Astrocyte (in vitro differentiated cells and primary cell): ENCODE measurements around the gene PPFIBP1.

ENCODE experiments used
- EZH2 ChIP-seq: IDR thresholded peaks from 2 replicates; pipeline ENCODE4 v1.6.1; 2012; ENCODE audit warnings: mild to moderate bottlenecking, low read length, inconsistent platforms; ENCODE audit not compliant: insufficient read depth
- TF ChIP-seq, protein P1 (sequence below): IDR thresholded peaks from 2 replicates; pipeline ENCODE4 v1.5.1; 2011; ENCODE audit warnings: low read depth, mild to moderate bottlenecking, inconsistent platforms, low read length, moderate library complexity; ENCODE audit not compliant: insufficient read depth

DNA sequence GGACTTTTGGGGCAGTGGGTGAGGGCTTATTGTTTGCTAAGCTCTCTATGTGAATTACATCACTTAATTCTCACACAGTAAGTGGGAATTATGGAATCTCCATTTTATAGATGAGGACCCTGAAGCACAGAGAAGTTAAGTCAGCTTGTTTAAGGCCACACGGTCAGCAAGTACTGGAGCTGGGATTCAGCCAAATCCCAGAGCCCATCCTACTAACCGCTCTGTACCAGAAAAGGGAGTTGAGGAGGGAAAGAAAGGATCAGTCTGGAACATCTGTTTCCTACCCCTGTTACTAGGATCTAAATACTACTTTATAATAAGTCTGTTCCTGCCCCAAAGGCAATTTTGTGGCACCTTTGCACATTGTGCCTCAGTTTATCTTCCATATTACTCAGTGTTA is 42.6 kb downstream of the PPFIBP1 start:
- TF ChIP-seq, protein P1, sequence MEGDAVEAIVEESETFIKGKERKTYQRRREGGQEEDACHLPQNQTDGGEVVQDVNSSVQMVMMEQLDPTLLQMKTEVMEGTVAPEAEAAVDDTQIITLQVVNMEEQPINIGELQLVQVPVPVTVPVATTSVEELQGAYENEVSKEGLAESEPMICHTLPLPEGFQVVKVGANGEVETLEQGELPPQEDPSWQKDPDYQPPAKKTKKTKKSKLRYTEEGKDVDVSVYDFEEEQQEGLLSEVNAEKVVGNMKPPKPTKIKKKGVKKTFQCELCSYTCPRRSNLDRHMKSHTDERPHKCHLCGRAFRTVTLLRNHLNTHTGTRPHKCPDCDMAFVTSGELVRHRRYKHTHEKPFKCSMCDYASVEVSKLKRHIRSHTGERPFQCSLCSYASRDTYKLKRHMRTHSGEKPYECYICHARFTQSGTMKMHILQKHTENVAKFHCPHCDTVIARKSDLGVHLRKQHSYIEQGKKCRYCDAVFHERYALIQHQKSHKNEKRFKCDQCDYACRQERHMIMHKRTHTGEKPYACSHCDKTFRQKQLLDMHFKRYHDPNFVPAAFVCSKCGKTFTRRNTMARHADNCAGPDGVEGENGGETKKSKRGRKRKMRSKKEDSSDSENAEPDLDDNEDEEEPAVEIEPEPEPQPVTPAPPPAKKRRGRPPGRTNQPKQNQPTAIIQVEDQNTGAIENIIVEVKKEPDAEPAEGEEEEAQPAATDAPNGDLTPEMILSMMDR: no peak
- no peak for TF ChIP-seq EZH2
